ENCODE results near the gene SAGE1.
"Not testable (repeated sequence)": the region's sequence is repeated elsewhere in the genome, so short reads cannot be mapped to it uniquely, and the experiment has no call there.

- TF ChIP-seq NR3C1 (CRISPR knock-in tag; IDR thresholded peaks at IDR 0.05); EP300 (IDR thresholded peaks at IDR 0.05; ENCODE audit: low read length); BCOR (IDR thresholded peaks at IDR 0.05); CTCF (IDR thresholded peaks at IDR 0.05 in 2 of 3, conservative IDR thresholded peaks at IDR 0.05 in 1 of 3; ENCODE audit: insufficient read depth in 2 of 3, low read depth in 1 of 3, low read length in 3 of 3): not testable (repeated sequence)
These were observed 10.8 kb upstream of the SAGE1 start for GRCh38 chrX:135882741-135883140.
